ENCODE results near the gene MRPS34.

The MRPS34 gene

DNA sequence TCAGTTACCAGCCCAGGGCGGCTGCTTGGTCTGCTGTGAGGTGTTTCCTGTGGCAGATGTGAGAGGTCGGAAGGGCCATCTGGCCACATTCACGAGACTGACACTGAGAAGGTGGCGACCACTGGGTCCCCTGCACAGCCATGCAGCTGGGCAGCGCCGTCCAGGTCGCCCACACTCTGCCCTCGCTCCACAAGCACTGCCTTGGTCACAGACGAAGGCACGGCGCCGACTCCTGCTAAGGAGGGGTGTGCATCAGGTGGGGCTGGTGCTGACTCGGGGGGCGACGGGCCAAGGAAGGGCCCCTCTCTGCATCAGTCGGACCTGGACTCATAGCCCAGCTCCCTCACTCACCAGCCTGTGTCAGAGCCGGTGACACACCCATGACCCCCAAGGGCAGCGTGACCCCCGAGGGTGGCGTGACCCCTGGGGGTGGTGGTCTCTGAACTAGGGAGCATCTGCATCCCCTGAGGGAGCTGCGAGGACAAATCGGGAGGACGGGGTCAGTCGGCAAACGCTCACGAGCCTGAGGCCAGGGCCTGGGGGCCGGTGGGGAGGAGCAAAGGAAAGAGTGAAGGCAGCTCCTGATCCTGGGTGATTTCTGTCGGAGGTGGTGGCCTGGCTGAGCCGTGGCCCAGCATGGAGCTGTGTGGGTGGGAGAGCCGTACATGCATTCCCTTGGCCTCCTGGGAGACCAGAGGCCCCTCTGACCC, 32.0 kb downstream of the MRPS34 start:
- H3K79me2 ChIP-seq (ENCODE audit: insufficient read depth, low read length) = peaks cover 5% of the 10 kb centered on the region; the same call in 1 of the 2 replicates
- no peaks in the 10 kb centered on the region for H3K4me1 ChIP-seq (ENCODE audit: insufficient read depth, low read length)
- H3K27ac ChIP-seq (ENCODE audit: low read length) = no peak overlapping the region
- no peaks in the 10 kb centered on the region for H3K27me3 ChIP-seq (ENCODE audit: insufficient read depth, low read length, poor library complexity)
- TF ChIP-seq, protein P1, sequence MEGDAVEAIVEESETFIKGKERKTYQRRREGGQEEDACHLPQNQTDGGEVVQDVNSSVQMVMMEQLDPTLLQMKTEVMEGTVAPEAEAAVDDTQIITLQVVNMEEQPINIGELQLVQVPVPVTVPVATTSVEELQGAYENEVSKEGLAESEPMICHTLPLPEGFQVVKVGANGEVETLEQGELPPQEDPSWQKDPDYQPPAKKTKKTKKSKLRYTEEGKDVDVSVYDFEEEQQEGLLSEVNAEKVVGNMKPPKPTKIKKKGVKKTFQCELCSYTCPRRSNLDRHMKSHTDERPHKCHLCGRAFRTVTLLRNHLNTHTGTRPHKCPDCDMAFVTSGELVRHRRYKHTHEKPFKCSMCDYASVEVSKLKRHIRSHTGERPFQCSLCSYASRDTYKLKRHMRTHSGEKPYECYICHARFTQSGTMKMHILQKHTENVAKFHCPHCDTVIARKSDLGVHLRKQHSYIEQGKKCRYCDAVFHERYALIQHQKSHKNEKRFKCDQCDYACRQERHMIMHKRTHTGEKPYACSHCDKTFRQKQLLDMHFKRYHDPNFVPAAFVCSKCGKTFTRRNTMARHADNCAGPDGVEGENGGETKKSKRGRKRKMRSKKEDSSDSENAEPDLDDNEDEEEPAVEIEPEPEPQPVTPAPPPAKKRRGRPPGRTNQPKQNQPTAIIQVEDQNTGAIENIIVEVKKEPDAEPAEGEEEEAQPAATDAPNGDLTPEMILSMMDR (IDR thresholded peaks at IDR 0.05; ENCODE audit: borderline replicate concordance, extremely low read depth, low read length, poor library complexity, severe bottlenecking) = no peak
- no peak for TF ChIP-seq EZH2 (IDR thresholded peaks at IDR 0.05; ENCODE audit: borderline replicate concordance, low read depth, low read length, severe bottlenecking)
- no peak for ATAC-seq (ENCODE audit: insufficient read depth, low read depth)
- peaks cover 38% of the 10 kb centered on the region for H3K9me3 ChIP-seq (ENCODE audit: insufficient read depth, low read length, severe bottlenecking)
- DNase-seq = no peak
- H3K4me2 ChIP-seq (ENCODE audit: insufficient read depth, low read length) = no peak overlapping the region
- H2AFZ ChIP-seq (ENCODE audit: low read depth, low read length) = no peak overlapping the region
- H3K9ac ChIP-seq (ENCODE audit: low read depth, low read length) = no peak overlapping the region
- peaks cover 15% of the 10 kb centered on the region for H4K20me1 ChIP-seq (ENCODE audit: insufficient read depth, low read length)
- no peak overlapping the region for H3K4me3 ChIP-seq (ENCODE audit: low read depth in 1 of 2, low read length in 2 of 2)
- H3K36me3 ChIP-seq (ENCODE audit: insufficient read depth, low read length) = peaks cover 45% of the 10 kb centered on the region

DNA sequence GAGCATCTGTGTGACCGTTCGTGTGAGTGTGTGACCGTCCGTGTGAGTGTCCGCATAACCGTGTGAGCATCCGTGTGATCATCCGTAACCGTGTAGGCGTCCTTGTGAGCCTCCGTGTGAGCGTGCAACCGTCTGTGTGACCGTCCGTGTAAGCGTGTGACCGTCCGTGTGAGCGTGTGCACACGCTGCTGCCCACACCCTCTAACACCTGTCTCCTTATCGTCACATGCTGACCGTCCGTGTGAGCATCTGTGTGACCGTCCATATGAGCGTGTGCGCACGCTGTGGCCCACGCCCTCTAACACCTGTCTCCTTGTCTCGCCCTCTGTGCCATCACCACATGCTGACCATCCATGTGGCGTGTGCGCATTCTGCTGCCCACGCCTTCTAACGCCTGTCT, 32.7 kb downstream of the MRPS34 start:
- Histone ChIP-seq H2AFZ (ENCODE audit: low read depth, low read length) (no peak overlapping the region), H3K4me2 (ENCODE audit: insufficient read depth, low read length) (no peak overlapping the region), H3K9me3 (ENCODE audit: insufficient read depth, low read length, severe bottlenecking) (peaks cover 45% of the 10 kb centered on the region), H4K20me1 (ENCODE audit: insufficient read depth, low read length) (peaks cover 15% of the 10 kb centered on the region), H3K79me2 (ENCODE audit: insufficient read depth, low read length) (peaks cover 5% of the 10 kb centered on the region; the same call in 1 of the 2 replicates), H3K27me3 (ENCODE audit: insufficient read depth, low read length, poor library complexity) (no peaks in the 10 kb centered on the region), H3K36me3 (ENCODE audit: insufficient read depth, low read length) (peaks cover 45% of the 10 kb centered on the region), H3K4me1 (ENCODE audit: insufficient read depth, low read length) (no peaks in the 10 kb centered on the region), H3K9ac (ENCODE audit: low read depth, low read length) (no peak overlapping the region), H3K27ac (ENCODE audit: low read length) (no peak overlapping the region), H3K4me3 (ENCODE audit: low read depth in 1 of 2, low read length in 2 of 2) (no peak overlapping the region)
- DNase-seq (no peak), ATAC-seq (ENCODE audit: insufficient read depth, low read depth) (no peak)
- TF ChIP-seq, protein P1 (IDR thresholded peaks at IDR 0.05; ENCODE audit: borderline replicate concordance, extremely low read depth, low read length, poor library complexity, severe bottlenecking) = no peak
- no peak for TF ChIP-seq EZH2 (IDR thresholded peaks at IDR 0.05; ENCODE audit: borderline replicate concordance, low read depth, low read length, severe bottlenecking)

DNA sequence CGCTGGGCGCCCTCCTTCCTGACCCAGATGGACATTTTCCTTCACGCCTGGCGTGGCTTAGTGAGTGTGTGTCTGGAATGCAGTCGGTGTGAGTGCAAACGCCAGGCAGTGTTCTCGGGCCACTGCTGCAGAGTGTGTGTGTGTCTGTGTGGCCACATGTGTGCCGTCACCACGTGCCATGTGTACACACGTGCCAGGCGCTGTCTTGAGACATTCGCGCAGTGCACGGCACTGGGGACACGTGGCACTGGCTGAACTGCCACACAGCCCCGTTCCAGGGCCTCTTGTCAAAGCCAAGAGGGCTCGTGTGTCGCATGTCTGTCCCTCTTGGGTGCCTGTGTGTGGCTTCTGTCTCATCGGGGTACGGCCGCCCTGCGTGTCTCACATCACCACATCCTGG, 38.1 kb downstream of the MRPS34 start:
- no peak for TF ChIP-seq EZH2 (IDR thresholded peaks at IDR 0.05; ENCODE audit: borderline replicate concordance, low read depth, low read length, severe bottlenecking)
- TF ChIP-seq, protein P1 (IDR thresholded peaks at IDR 0.05; ENCODE audit: borderline replicate concordance, extremely low read depth, low read length, poor library complexity, severe bottlenecking) = no peak
- ATAC-seq (ENCODE audit: insufficient read depth, low read depth) = no peak; the same call in 2 of the 3 replicates
- H3K9me3 ChIP-seq (ENCODE audit: insufficient read depth, low read length, severe bottlenecking) = peaks cover 47% of the 10 kb centered on the region
- DNase-seq = no peak
- no peak overlapping the region for H3K27ac ChIP-seq (ENCODE audit: low read length)
- no peaks in the 10 kb centered on the region; the same call in 1 of the 2 replicates for H3K79me2 ChIP-seq (ENCODE audit: insufficient read depth, low read length)
- no peak overlapping the region for H2AFZ ChIP-seq (ENCODE audit: low read depth, low read length)
- H3K4me1 ChIP-seq (ENCODE audit: insufficient read depth, low read length) = no peaks in the 10 kb centered on the region
- H3K4me3 ChIP-seq (ENCODE audit: low read depth in 1 of 2, low read length in 2 of 2) = no peak overlapping the region
- H3K36me3 ChIP-seq (ENCODE audit: insufficient read depth, low read length) = peaks cover 49% of the 10 kb centered on the region
- H4K20me1 ChIP-seq (ENCODE audit: insufficient read depth, low read length) = peaks cover 3% of the 10 kb centered on the region
- H3K4me2 ChIP-seq (ENCODE audit: insufficient read depth, low read length) = no peak overlapping the region
- H3K9ac ChIP-seq (ENCODE audit: low read depth, low read length) = no peak overlapping the region
- no peaks in the 10 kb centered on the region for H3K27me3 ChIP-seq (ENCODE audit: insufficient read depth, low read length, poor library complexity)
